Colonic mucosa (tissue), 4 donors: ENCODE results near the gene TCF7L2. TPM values are rescaled to one million over a fixed set of nuclear protein-coding genes. Genes with fewer than 3 reads are reported as not detected.

Source experiments
- DNase-seq: peaks from one replicate; pipeline ENCODE4 v3.0.0-alpha.2; 2020
- H3K27ac ChIP-seq: fragments of 200-600 bp; one replicate; pipeline ENCODE4 v1.8.0; 2021
- H3K27me3 ChIP-seq: fragments of 200-600 bp; one replicate; pipeline ENCODE4 v1.8.0; 2021
- H3K36me3 ChIP-seq: fragments of 200-600 bp; one replicate; pipeline ENCODE4 v1.8.0; 2021
- H3K4me1 ChIP-seq: fragments of 200-600 bp; one replicate; pipeline ENCODE4 v1.8.0; 2021; ENCODE audit warnings: mild to moderate bottlenecking
- H3K4me3 ChIP-seq: fragments of 200-600 bp; one replicate; pipeline ENCODE4 v1.8.0; 2021
- H3K9ac ChIP-seq, 2 donors: one replicate each; pipeline ENCODE4 v1.7.0; 2013; ENCODE audit warnings: control low read depth in 2 of 2, low read depth in 2 of 2, low read length in 2 of 2
- H3K9me3 ChIP-seq: fragments of 200-600 bp; one replicate; pipeline ENCODE4 v1.8.0; 2021
- intact Hi-C: fragments of 100-400 bp; cut with DNase I; formaldehyde crosslinking; loops from one replicate; pipeline ENCODE4 v1.14.1; 2022
- total RNA-seq, 2 donors: library from RNA; stranded (reverse); fragmentation: NEBNext Ultra II Directional in 1 of 2; extraction: Animal tissue kit (Norgen Biotek cat#: 25700) in 1 of 2; gene quantifications; one replicate each; pipeline ENCODE4 v1.2.1, GENCODE V29; 2021
- TF ChIP-seq, protein P1 (sequence below): fragments of 200-600 bp; IDR thresholded peaks from one replicate; pipeline ENCODE4 v1.8.0; 2022; ENCODE audit warnings: antibody characterized with exemption, mild to moderate bottlenecking
- donor health status: healthy.
- donor health status: DM: no; HTN: no; CAD: no.
- donor health status: DM: no; HTN: no; CAD: no.

Gene TCF7L2
- total RNA-seq, 2 donors from 2014 or later, result 65.1 to 98.9 TPM

DNA sequence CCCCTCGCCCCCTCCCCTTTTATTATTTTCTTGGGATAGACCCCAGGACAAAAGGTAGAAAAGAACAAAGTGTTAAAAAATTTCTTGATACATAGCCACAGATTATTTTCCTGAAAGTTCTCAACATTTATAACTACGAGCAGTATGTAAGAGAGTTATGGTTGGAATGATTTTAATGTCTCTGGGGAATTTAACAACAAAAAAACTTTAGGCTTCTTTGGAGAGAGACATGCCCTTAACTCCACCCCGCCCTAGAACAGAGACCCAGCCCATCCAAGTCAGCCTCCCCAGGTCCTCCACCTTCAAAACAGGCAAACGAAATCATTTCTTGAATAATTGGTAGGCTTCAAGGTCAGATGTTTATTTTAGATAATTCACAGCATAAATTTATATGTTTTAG, 97.1 kb downstream of the TCF7L2 start:
- H3K36me3 ChIP-seq, result no peaks in the 10 kb centered on the region
- TF ChIP-seq, protein P1, sequence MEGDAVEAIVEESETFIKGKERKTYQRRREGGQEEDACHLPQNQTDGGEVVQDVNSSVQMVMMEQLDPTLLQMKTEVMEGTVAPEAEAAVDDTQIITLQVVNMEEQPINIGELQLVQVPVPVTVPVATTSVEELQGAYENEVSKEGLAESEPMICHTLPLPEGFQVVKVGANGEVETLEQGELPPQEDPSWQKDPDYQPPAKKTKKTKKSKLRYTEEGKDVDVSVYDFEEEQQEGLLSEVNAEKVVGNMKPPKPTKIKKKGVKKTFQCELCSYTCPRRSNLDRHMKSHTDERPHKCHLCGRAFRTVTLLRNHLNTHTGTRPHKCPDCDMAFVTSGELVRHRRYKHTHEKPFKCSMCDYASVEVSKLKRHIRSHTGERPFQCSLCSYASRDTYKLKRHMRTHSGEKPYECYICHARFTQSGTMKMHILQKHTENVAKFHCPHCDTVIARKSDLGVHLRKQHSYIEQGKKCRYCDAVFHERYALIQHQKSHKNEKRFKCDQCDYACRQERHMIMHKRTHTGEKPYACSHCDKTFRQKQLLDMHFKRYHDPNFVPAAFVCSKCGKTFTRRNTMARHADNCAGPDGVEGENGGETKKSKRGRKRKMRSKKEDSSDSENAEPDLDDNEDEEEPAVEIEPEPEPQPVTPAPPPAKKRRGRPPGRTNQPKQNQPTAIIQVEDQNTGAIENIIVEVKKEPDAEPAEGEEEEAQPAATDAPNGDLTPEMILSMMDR, result no peak
- intact Hi-C loops, result no loop called here
- H3K9ac ChIP-seq, result no peak overlapping the region
- DNase-seq, result no peak
- H3K27me3 ChIP-seq, result no peaks in the 10 kb centered on the region
- H3K4me3 ChIP-seq, result no peak overlapping the region
- H3K9me3 ChIP-seq, result no peaks in the 10 kb centered on the region
- H3K27ac ChIP-seq, result no peak overlapping the region
- H3K4me1 ChIP-seq, result no peaks in the 10 kb centered on the region

DNA sequence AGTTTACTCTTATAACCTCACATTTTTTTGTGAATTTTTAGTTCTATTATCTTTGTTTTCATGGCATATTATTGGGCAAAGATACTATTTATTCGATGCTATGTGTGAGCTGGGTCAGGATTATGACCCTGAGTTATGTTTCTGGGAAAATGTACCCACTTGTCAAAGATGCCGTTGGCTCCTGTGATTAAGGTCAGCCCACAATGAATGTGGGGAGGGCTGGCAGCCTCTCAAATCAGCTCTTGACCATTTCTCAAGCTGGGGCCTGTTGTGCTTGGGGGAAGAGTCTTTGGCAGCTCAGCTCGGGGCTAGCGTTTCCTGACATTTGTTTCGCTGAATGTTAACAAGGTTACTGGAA, 97.5 kb downstream of the TCF7L2 start:
- H3K4me3 ChIP-seq, result no peak overlapping the region
- TF ChIP-seq, protein P1, result no peak
- DNase-seq, result no peak
- no peaks in the 10 kb centered on the region for H3K4me1 ChIP-seq
- intact Hi-C loops, result no loop called here
- no peaks in the 10 kb centered on the region for H3K9me3 ChIP-seq
- no peak overlapping the region for H3K9ac ChIP-seq
- H3K27me3 ChIP-seq, result no peaks in the 10 kb centered on the region
- H3K27ac ChIP-seq, result no peak overlapping the region
- no peaks in the 10 kb centered on the region for H3K36me3 ChIP-seq

DNA sequence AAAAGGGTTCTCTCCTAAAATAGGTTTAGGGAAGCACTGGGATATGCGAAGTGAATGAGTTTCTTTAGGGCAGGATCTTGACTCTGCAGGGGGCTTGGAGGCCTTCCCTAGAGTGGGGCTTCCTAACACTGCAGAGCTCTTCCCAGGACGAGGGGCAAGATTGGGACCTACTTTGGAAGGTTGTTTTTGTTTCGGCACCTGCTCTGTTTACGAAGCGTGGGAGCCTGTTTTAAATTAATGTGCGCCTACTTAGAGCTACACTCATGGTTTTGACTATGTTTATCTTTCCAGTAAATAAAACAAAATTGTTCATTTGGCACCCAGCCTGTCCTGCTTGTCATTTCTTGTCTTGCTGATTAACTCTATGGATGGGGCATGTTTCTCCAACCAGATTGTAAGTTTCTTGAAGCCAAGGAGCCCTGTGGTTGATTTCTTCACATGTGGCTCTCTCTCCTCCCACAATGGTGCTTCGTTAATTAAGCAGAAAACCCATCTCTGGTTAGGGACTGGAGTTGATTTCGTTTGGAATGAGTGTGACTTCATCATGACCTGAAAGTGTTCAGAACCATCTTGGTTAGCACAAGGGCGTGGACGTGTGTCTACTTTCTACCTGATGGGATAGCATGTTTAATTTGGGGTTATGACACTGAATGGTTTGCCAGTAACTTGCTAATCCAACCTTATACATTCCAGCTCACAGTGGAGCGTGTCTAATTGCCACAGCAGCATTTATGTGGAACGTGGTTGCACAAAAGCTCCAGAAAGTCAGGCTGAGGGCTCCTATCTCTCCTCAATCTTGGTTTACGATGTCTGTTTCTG, 98.1 kb downstream of the TCF7L2 start:
- intact Hi-C loops, result no loop called here
- H3K4me1 ChIP-seq, result no peaks in the 10 kb centered on the region
- no peak overlapping the region for H3K4me3 ChIP-seq
- H3K9ac ChIP-seq, result no peak overlapping the region
- DNase-seq, result no peak
- H3K36me3 ChIP-seq, result no peaks in the 10 kb centered on the region
- H3K27ac ChIP-seq, result no peak overlapping the region
- TF ChIP-seq, protein P1, result no peak
- H3K9me3 ChIP-seq, result no peaks in the 10 kb centered on the region
- no peaks in the 10 kb centered on the region for H3K27me3 ChIP-seq

DNA sequence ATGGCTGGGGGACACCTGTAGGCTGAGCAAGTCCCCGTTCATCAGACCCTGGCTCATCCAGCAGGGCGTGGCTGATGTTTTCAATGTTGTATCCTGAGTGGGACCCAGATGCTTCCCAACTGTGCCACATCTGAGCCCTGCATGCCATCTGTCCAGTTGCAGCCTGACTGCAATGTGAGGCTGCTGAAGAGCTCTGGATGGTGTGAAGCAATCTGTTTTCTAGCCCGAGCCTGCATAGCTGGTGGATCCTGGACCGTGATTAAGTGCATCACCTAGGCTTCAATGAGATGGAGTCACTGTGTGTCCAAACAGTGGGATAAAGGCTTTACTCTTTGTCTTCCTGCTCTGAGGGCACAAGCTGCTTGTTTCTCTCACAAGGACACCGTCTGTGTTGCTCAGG, 99.8 kb downstream of the TCF7L2 start:
- Histone ChIP-seq H3K4me1 (no peaks in the 10 kb centered on the region), H3K27ac (no peak overlapping the region), H3K9ac (no peak overlapping the region), H3K27me3 (no peaks in the 10 kb centered on the region), H3K9me3 (no peaks in the 10 kb centered on the region), H3K4me3 (no peak overlapping the region), H3K36me3 (no peaks in the 10 kb centered on the region)
- TF ChIP-seq, protein P1, result no peak
- DNase-seq, result no peak
- intact Hi-C loops, result no loop called here

DNA sequence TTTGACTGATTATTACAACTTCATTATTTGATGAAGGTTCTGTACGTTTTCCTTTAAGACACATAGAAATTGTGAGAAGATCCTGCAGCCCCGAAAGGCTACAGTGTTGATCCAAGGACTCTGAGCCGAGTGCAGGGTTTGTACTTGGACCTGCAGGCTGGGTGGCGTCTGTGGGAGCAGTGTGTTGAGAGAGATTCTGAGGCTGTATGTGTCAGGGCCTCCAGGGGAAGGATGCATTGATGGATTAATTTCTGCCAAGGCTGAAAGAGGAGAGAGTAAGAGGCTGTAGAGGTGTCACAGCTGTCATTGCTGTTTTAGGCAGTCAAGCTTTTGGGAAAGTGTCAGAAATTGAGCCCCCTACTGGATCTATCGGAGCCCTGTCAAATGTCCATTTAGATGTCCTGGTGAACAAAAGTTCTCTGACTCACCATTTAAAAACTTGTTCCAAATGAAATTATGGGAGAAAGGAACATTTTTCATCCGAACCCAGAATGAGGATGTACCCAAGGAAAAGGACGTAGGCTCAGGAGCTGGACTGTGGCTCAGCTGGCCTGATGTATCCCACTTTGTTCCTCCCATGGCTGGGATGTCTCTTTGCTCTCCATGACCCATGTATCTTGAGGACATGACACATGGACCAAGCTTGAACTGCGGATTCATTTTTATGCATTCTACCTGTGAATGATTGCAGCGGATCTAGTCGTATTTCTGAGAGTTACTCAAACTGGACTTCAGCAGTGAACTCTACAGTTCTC, 102.2 kb downstream of the TCF7L2 start:
- Histone ChIP-seq H3K4me1 (no peaks in the 10 kb centered on the region), H3K9me3 (no peaks in the 10 kb centered on the region), H3K4me3 (no peak overlapping the region), H3K27ac (no peak overlapping the region), H3K36me3 (no peaks in the 10 kb centered on the region), H3K27me3 (no peaks in the 10 kb centered on the region), H3K9ac (no peak overlapping the region)
- no peak for DNase-seq
- intact Hi-C loops, result no loop called here
- TF ChIP-seq, protein P1, result no peak
